Activated CD8-positive, alpha-beta memory T cell treated with anti-CD3 and anti-CD28 coated beads, Interleukin-2, amount 50 U/mL, for 1 hour (primary cell): ENCODE results near the gene SLC35G3.
"Not testable (repeated sequence)": the region's sequence is repeated elsewhere in the genome, so short reads cannot be mapped to it uniquely, and the experiment has no call there.

Source experiments
- DNase-seq: peaks from one replicate; pipeline ENCODE4 v3.0.0-alpha.2; 2020; ENCODE audit errors: extremely low read depth

Gene SLC35G3

DNA sequence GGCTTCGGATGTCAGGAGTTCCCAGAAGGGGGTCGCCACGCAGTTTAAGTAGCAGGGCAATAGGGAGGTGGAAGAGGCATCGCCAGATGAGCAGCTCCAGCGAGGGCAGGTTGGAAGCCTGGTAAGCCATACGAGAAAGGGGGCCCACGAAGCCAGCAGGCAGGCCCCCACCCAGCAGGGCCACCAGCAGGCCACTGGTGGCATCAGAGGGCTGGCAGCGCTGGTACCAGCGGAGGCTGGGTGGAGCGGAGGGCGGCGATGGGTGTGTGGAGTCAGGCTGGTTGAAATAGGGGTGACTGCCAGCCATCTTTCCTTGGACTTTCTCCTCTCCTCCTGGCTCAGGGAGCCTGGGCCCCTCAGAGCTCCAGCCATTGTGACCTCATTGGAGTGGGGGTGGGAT, at the start of gene SLC35G3:
TSS of gene SLC35G3 (minus strand) at position 393 of the 400 bp plus-strand sequence. CDS start at position 307, 86 bp downstream.
- DNase-seq, result not testable (repeated sequence)

DNA sequence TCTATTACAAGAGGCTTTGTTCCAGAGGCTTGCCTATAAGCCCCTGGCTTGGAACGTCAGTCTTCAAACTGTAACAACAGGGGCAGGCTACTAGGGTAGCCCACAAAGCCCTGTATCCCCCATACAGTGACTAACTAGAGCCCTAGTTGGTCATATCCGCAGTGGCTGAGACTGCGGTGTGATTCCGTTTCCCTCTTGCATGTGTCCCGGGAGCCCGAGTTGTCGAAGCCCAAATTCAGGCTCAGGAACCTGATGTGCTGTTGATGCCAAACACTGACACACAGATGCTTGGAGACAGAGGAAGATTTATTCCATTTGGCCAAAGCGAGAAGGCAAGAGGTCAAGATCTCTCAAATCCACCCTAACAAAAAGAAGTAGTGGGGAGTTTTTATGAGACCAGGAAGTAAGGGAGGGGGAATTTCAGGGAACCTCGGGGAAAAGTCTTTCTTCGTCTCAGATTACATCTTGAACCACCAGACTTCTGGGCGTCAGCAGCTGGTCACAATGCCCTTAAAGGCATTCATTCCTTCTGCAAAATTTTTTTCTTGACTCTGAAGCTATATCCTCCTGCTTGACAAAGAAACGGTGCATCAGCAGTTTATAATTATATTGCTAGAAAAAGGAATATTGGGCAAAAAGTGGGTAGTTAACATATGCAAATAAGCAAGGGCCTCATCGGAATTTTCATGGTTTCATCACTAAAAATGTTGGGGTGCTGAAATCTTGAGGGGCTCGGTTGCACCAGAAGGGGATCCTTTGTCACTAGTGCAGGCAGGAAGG, 49.6 kb upstream of the SLC35G3 start:
- DNase-seq, result peak; percentile 30

DNA sequence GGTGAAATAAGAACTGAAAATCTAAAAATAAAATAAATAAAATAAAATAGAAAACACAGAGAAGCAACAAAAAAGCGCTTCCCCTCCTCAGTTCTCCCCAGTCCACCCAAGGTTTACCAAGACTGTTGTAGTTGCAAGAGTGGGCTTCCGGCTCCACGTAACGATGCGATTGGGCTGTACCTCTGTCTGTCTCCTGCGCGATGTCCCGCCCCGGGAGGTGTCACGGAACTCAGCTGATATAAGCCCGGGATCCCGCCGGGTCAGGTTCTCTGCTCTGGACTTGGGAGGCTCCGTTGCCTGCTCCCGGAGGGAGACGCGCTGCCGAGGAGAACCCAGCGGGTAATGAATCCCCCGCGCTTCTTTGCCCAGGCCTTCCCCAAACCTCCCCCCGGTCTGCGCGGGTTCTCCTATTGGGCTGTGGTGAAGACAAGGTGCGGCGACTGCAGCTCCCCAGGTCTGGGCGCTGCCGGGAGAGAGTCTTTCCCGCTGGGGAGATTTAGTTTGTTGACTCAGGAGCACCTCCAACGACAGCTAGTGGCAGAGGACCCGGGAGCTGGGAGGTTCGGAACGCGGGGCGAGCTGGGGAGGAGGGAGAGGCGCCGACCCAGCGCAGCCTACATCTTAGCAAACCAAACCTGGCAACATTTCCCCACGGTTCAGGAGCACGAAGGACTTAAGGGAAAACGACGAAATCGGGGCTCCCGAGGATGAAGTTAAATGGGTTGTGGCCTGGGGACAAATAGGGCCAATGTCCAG, 48.8 kb upstream of the SLC35G3 start, which contains the start of gene SLFN5:
TSS of gene SLFN5 (plus strand) at position 268 of the 756 bp plus-strand sequence. CDS start 15,619 bp downstream, outside the sequence.
- peak; percentile 88 for DNase-seq

DNA sequence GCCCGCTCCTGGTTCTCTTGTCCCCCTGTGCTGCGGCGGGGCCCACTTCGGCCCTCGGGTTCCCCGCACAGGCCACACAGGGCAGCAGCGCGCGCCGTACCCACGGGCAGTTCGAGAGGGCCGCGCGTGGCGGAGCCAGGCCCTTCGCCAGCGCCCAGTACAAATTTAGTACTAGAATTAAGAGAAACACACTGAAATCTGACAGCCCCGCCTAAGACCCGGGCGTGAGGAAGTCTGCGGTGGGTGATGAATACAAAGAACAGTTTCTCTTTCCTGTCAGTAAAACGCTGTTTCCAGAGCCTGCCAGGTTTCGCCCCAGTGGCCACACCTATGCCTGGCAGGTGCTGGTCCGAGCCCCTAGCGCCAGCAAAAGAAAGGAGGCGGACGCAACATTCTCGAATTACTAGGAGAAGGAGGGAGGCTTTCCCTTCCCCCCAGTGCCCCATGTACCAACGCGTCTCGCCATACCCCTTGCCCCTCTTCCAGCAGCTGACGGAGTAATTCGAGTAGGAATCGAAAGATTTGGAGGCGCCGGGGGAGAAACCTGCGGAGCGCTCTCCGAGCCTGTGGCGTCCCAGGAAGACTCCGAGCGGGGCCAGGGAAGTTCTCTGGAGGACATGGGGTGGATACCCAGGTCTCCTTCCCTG, 48.1 kb upstream of the SLC35G3 start:
- DNase-seq, result peak; percentile 71

DNA sequence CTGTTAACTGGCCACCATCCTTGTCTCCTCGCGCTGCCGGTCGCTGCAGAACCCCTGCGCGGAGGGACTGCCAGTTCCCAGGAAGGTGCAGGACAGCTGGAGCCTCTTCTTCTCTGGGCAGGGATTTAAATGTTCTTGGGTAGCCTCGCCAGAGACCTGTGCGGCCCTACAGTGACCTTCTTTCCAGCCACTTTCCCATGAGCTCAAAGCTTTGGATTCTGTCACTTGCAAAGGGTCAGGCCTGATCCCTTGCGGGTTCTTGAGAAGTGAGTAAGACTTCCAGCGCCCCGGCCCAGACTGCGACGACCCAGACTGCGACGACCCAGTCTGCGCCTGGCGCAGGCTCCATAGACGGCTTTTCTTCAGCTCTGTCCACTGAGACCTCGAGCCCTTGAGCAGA, 47.3 kb upstream of the SLC35G3 start:
- DNase-seq, result no peak

DNA sequence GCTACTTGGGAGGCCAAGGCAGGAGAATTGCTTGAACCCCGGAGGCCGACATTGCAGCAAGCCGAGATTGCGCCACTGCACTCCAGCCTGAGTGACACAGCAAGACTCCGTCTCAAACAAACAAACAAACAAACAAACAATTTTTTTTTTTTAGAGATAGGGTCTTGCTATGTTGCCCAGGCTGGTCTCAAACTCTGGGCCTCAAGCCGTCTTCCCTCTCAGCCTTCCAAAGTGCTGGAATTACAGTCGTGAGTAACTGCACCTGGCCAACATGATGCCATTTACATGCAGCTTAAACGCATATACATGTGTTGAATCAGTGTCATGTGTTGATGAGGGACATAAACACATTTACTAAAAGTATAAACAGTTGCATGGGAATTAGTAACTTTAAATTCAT, 46.7 kb upstream of the SLC35G3 start:
- DNase-seq, result no peak

DNA sequence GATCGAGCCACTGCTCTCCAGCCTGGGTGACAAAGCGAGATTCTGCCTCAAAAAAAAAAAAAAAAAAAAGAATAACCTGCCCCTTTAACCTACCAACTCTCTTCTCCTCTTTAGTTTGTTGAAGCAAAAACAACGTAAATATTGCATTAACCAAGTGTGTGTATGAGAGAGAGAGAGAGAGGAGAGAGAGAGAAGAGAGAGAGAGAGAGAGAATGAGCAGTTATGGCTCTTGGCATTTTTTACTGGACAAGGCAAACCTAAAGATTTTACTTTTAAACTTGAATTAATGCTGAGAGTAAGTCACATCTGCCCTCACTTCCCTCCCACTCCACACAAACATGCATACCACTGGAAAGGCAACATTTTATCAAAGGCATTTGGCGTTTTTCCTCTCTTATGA, 45.6 kb upstream of the SLC35G3 start:
- DNase-seq, result no peak

DNA sequence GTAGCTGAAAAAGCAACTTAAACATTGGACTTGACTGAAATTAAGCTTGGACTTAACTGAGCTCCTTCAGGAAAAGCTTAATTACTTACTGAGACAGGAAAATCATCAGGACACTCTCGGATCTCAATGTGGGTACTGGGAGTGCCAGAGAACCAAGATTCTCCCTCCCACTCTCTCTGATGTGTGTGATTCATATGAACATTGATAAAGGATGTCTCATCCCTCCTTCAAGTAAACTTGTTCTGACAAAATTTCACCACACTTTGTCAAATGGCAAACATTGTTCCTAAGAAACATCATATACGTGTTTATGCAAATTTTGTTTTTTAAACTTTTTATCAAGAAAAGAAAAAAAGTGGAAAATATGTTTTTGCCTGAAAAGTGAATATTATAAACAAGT, 44.6 kb upstream of the SLC35G3 start:
- no peak for DNase-seq

DNA sequence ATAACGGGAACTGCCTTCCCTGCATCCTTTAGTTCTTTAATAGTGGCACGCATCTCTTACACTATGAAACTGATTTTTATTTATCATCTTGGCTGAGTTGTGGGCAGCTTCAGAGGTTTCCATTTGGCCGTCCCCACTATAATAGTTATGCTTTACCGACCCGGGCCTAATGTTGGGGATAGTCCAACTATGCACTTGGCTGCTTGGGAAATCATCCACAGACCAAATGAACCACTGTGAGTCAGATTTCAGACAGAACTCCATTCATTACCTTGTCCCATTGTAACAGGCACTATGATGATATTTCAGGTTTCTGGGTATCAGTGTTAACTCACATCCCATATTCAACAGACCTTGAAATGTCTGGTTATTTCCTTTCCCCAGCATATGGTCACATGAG, 42.6 kb upstream of the SLC35G3 start:
- DNase-seq, result no peak

DNA sequence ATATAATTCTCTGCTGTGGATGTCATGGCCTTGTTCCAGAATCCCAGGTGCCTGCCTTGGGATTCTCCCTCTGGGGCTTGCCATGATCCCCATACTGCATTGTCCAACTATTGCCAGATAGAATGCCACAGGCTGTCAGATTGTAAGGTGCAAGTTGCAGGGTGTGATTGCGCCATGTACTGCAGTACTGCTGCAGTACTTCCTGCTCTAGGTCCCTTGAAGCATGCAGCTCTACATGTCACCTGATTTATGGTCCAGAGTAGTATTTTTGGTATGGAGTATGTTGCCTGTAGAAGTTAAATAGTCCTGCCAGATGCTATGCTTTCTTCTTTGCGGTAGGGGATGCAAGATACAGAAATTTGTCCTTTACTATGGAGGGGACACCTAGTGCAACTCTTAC, 41.7 kb upstream of the SLC35G3 start:
- no peak for DNase-seq

DNA sequence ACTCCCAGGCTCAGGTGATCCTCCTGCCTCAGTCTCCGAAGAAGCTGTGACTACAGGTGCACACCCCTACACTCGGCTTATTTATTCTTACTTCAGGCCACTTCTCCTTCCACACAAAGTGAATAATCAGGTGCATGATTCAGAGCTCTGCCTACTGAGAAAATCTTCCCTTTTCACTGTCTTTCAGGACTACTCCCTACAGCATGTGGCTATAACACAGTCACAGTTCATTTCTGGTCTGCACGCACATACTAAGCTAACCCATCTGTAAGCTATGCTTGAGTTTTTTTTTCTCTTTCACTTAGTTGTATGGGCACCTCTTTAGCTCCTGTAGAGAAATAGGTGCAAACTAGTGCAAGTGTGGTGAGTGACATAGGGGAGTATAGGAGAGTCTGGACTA, 41.1 kb upstream of the SLC35G3 start:
- no peak for DNase-seq

DNA sequence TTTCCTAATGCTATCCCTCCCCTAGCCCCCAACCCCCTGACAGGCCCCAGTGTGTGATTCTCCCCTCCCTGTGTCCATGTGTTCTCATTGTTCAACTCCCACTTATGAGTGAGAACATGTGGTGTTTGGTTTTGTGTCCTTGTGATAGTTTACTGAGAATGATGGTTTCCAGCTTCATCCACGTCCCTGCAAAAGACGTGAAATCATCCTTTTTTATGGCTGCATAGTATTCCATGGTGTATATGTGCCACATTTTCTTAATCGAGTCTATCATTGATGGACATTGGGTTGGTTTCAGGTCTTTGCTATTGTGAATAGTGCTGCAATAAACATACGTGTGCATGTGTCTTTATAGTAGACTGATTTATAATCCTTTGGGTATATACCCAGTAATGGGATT, 40.1 kb upstream of the SLC35G3 start:
- not testable (repeated sequence) for DNase-seq

DNA sequence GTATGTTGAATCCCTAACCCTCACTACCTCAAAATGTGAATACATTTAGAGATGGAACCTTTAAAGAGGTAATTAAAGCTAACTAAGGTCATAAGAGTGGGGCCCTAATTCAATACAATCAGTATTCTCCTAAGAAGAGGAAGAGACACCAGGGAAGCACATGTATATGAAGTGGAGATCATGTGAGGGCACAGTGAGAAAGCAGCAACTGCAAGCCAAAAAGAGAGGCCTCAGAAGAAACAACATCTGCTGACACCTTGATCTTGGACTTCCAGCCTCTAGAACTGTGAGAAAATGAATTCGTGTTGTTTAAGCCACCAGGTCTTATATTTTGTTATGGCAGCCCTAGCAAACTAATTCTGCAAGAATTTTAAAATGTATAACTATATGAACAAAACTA, 35.4 kb upstream of the SLC35G3 start:
- no peak for DNase-seq

DNA sequence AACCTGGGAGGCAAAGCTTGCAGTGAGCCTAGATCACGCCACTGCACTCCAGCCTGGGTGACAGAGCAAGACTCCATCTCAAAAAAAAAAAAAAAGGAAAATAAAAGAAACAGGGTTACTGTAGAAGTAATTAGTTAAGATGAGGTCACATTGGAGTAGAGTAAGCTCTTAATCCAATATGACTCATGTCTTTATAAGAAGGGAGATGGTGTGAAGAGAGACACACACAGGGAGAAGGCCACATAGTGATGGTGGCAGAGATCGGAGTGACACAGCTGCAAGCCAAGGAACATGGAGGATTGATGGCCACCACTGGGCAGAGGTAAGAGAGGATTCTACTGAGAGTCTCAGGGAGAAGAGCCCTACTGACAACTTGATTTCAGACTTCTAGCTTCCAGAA, 33.4 kb upstream of the SLC35G3 start:
- no peak for DNase-seq

DNA sequence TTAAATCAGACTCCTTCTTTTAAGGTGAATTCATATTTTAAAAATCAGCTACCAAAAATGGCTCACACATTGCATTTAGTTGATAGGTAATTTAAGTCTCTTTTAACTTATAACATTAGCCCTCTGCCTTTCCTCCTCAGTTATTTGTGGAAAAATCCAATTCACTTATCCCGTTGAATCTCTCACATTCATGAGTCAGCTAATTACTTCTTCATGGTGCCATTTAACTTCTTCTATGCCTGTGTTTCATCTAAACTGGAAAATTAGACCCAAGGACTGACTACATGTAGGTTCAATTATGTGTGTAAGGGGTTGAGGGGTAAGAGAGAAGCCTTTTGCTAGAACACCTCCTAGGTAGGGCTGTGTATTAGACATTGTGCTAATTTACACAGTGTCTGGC, 30.2 kb upstream of the SLC35G3 start:
- DNase-seq, result no peak

DNA sequence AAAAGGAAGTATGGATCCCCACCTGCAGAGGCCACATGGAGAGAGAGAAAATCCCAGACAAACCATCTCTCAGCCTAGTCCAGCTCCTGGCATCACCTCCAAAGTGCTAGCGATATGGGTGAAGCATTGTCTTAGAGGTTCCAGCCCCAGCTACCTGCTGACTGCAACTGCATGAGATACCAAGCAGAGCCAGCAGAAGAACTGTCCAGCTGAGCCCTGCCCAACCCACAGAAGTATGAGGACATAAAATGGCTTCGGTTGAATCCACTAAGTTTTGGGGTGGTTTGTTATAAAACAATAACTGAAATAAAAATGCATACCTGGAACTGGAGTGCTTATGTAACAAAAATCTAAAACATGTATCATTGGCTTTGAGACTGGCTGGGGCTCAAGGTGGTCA, 28.3 kb upstream of the SLC35G3 start:
- DNase-seq, result no peak

DNA sequence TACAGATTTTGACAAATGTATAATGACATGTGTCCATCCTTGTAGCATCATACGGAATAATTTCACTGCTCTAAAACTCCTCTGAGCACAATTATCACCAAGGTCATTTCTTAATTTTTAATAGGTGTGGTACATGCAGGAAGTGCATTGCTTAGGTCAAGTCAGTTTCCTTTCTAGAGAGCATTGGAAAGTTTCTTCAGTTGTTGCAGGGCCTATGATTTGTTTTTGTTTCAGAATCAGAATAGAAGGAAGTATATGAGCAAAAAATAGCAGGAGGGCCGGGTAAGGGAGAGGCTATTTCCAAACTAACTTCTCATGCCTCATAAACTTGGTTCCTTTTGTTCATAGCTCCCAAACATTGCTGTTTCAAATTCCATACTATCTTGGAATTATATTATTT, 24.7 kb upstream of the SLC35G3 start:
- DNase-seq, result no peak

DNA sequence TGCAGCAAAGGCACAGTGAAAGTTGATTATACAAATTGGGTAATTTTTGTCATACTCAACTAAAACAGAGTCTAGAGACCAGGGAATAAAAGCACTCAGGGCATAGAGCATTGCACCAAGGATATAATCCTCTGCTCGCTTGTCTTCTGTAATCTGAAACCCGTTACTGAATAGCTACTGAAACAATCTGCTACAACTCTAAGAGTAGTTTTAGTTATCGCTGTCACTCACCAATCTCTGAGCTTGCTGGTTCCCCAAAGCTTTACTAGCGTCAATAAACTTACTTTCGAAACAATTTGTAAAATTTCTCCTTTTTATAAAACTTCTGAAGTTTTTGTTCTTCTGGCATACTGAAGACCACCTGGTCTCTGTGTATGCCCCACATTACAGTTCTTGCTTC, 22.9 kb upstream of the SLC35G3 start:
- DNase-seq, result no peak

DNA sequence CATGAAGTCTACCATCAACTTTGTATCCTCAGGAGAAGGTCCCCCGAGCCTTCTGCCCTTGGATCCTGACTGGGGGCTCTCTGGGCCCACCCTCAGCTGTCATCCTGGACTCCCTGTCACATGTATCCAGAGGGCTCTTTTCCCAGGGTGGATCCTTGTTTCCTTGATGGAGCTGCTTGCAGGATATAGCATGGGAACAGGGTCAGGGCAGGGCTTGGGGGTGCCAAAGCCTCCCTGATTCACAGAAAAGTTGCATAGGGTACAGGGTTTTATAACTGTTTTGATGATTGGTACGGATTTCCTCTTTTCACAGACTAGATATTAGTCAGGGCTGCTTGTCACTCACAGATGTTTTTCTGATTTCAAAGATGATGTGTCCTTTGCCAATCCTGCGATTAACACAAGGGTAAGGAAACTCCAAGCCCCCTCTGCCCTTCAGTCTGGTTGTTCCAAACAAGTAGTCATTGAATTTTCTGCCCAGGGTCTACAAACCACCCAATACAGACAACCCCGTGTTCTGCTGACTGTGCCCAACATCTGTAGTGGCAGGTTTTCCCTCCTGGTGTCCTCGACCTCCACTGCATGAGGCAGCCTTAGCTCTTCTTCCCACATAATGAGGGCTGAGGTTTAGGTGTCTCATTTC, 20.6 kb upstream of the SLC35G3 start:
- DNase-seq, result no peak

DNA sequence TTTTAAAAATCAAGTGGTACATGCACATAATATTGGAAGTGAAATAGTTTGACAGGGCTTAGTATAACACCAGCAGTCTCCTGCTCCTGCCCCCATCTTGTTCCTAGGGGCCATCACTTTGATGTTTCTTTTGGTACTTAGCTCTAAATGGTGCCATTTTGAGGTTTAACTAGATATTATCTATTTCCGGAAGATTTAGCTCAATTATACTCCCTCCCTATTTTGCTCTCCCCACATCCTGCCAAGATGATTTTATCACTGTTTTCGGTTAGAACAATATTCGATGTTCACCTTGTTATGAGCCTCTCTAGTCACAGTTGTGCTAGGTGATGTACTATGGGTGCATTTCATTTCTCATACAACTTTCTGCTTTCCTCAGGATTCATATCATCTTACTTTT, 20.0 kb upstream of the SLC35G3 start:
- peak; percentile 20 for DNase-seq

DNA sequence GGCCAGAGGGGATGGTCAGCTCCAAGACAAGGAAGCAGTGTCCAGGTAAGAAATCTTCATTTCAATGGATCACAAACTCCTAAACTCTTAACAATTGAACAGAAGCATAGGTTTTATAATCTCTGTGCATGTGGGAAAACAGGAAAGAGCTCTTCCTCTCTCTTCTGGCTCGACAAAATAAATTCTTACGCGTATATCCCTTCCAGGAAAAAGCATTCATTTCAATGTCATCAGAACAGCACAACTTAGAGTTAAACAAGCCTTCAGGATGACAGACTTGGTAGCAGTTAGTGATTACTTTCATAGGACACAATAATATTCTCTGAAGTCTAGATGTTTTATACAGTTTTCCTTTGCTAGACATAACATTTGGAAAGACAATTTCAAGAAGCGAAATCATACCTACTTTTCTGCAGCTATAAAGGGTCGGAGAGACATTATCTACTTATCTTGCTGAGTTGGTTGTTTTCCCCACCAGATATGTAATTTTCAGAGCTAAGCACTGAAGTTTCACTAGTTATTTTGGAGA, 19.3 kb upstream of the SLC35G3 start:
- DNase-seq, result no peak

DNA sequence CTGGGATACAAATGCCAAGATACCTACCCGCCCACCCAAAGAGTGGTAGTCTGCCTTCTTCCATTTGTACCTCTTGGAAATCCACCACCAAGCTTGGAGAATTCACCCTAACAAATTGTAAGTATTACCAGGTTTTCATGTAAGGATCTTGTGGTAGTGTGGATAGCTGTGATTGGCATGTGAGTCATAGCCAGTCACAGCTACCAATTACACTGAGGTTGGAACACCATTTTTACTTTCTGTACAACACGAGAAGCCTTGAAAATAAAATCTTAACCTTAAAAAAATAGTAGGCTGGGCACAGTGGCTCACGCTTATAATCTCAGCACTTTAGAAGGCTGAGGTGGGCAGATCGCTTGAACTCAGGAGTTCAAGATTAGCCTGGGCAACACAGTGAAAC, 18.5 kb upstream of the SLC35G3 start:
- DNase-seq, result no peak
